Body of pancreas (tissue), 4 donors: ENCODE data around the gene NDUFB2. TPM values are rescaled to one million over a fixed set of nuclear protein-coding genes. Genes with fewer than 3 reads are reported as not detected.

Source experiments
- ATAC-seq: fragments of 150-250 bp; one replicate; pipeline ENCODE4 v1.9.1; 2016
- DNase-seq, 4 donors: peaks; one replicate each; pipeline ENCODE4 v3.0.0-alpha.2; 2019
- H3K27ac ChIP-seq, 4 donors: fragments of 200-600 bp; sonication (generic); 1 replicate in 3 of 4; 2 replicates in 1 of 4; pipeline versions ENCODE4 v1.5.1 to v1.6.1; 2016 to 2019; ENCODE audit warnings: mild to moderate bottlenecking in 1 of 4, mixed read lengths in 1 of 4, moderate library complexity in 1 of 4
- H3K27me3 ChIP-seq, 2 donors: fragments of 200-600 bp; sonication (generic); one replicate each; pipeline ENCODE4 v1.6.0; 2016; ENCODE audit warnings: mild to moderate bottlenecking in 1 of 2
- H3K36me3 ChIP-seq, 2 donors: fragments of 200-600 bp; sonication (generic); replicated peaks in 1 of 2; 2 replicates each; pipeline ENCODE4 v1.5.1; 2016; ENCODE audit warnings: low read depth in 2 of 2; ENCODE audit not compliant: insufficient read depth in 1 of 2
- H3K4me1 ChIP-seq: fragments of 200-600 bp; sonication (generic); one replicate; pipeline ENCODE4 v1.6.0; 2016
- H3K4me3 ChIP-seq, 2 donors: fragments of 200-600 bp; sonication (generic); 1 replicate in 1 of 2; 2 replicates in 1 of 2; pipeline ENCODE4 v1.5.1; 2016 to 2019
- H3K9me3 ChIP-seq, 3 donors: fragments of 200-600 bp; sonication (generic); 1 replicate in 2 of 3; 2 replicates in 1 of 3; pipeline ENCODE4 v1.5.1; 2016
- CTCF ChIP-seq, 7 experiments: fragments of 450-650 bp in 4 of 7; fragments of 200-600 bp in 3 of 7; sonication (generic) in 3 of 7; IDR thresholded peaks; one replicate each; pipeline ENCODE4 v1.5.1; 2016 to 2019; ENCODE audit warnings: antibody characterized with exemption in 7 of 7
- POLR2A ChIP-seq, 3 donors: fragments of 450-650 bp; IDR thresholded peaks; one replicate each; pipeline ENCODE4 v1.6.1; 2016; ENCODE audit warnings: antibody characterized with exemption in 3 of 3, mild to moderate bottlenecking in 2 of 3
- WGBS, 2 donors: methylation state at CpG; one replicate each; pipeline ENCODE4 v1.1.5; 2017; 5-methylcytosine and 5-hydroxymethylcytosine counted together
- intact Hi-C: fragments of 100-400 bp; cut with DNase I; formaldehyde crosslinking; loops from one replicate; pipeline ENCODE4 v1.15.1; 2023
- total RNA-seq, 2 donors: library from RNA; depleted of rRNA; stranded (reverse); fragments of >200 nt; gene quantifications; one replicate each; pipeline ENCODE4 v1.1.0, GENCODE V29; 2016

The NDUFB2 gene
- total RNA-seq, 2 donors from 2014 or later: 61.0 to 140 TPM

GRCh38 chr7:140724706-140725105 lies 28.2 kb downstream of the NDUFB2 start:
- Histone ChIP-seq H3K27ac (no peak overlapping the region), H3K36me3 (no peaks in the 10 kb centered on the region), H3K4me1 (no peaks in the 10 kb centered on the region), H3K4me3 (no peak overlapping the region), H3K27me3 (no peaks in the 10 kb centered on the region), H3K9me3 (no peaks in the 10 kb centered on the region)
- DNase-seq (no peak), ATAC-seq (no peak)
- intact Hi-C loops: no loop called here
- TF ChIP-seq CTCF (IDR thresholded peaks at IDR 0.05): no peak
- no peak for TF ChIP-seq POLR2A (IDR thresholded peaks at IDR 0.05)
- WGBS, 2 donors: 89 to 98% methylated on average over 1 of the region's 1 CpG

GRCh38 chr7:140726281-140726680 lies 29.8 kb downstream of the NDUFB2 start:
- no peak for DNase-seq
- Histone ChIP-seq H3K27ac (no peak overlapping the region), H3K36me3 (no peaks in the 10 kb centered on the region), H3K9me3 (no peaks in the 10 kb centered on the region), H3K27me3 (no peaks in the 10 kb centered on the region), H3K4me1 (no peaks in the 10 kb centered on the region), H3K4me3 (no peak overlapping the region)
- TF ChIP-seq POLR2A (IDR thresholded peaks at IDR 0.05) (no peak), CTCF (IDR thresholded peaks at IDR 0.05) (peak in 3 of 7 experiments; percentile 7 to 21 (median 16))
- intact Hi-C loops: no loop called here
- no peak for ATAC-seq
- 73 to 74% methylated on average over 2 of the region's 2 CpGs for WGBS, 2 donors

GRCh38 chr7:140732416-140732815 lies 35.9 kb downstream of the NDUFB2 start:
- H3K27ac ChIP-seq: no peak overlapping the region
- no peaks in the 10 kb centered on the region for H3K36me3 ChIP-seq
- DNase-seq: no peak
- H3K27me3 ChIP-seq: no peaks in the 10 kb centered on the region
- 86 to 94% methylated on average over 2 of the region's 2 CpGs for WGBS, 2 donors
- no peak overlapping the region for H3K4me3 ChIP-seq
- TF ChIP-seq POLR2A (IDR thresholded peaks at IDR 0.05) (no peak), CTCF (IDR thresholded peaks at IDR 0.05) (no peak)
- H3K9me3 ChIP-seq: no peaks in the 10 kb centered on the region
- ATAC-seq: no peak
- no peaks in the 10 kb centered on the region for H3K4me1 ChIP-seq
- intact Hi-C loops: no loop called here

- Histone ChIP-seq H3K27ac (no peak overlapping the region), H3K4me1 (no peaks in the 10 kb centered on the region), H3K27me3 (no peaks in the 10 kb centered on the region), H3K36me3 (peaks cover 0 to 3% of the 10 kb centered on the region in 2 donors), H3K4me3 (no peak overlapping the region), H3K9me3 (no peaks in the 10 kb centered on the region)
- intact Hi-C loops: no loop called here
- ATAC-seq: no peak
- whole genome bisulfite sequencing, 2 donors: 57 to 61% methylated on average over 2 of the region's 2 CpGs
- DNase-seq: no peak
- TF ChIP-seq POLR2A (IDR thresholded peaks at IDR 0.05) (no peak), CTCF (IDR thresholded peaks at IDR 0.05) (no peak)
Observed at GRCh38 chr7:140734096-140734495, 37.6 kb downstream of the NDUFB2 start.

- TF ChIP-seq CTCF (IDR thresholded peaks at IDR 0.05) (no peak), POLR2A (IDR thresholded peaks at IDR 0.05) (no peak)
- intact Hi-C loops: no loop called here
Observed at GRCh38 chr7:140734729-140735128, 38.2 kb downstream of the NDUFB2 start.

More at GRCh38 chr7:140734729-140735128, 38.2 kb downstream of the NDUFB2 start:
- H3K9me3 ChIP-seq: no peaks in the 10 kb centered on the region
- no peaks in the 10 kb centered on the region for H3K27me3 ChIP-seq
- WGBS, 2 donors: 94 to 100% methylated on average over 2 of the region's 2 CpGs
- ATAC-seq: no peak
- H3K4me3 ChIP-seq: no peak overlapping the region
- peaks cover 0 to 3% of the 10 kb centered on the region in 2 donors for H3K36me3 ChIP-seq
- no peak for DNase-seq
- H3K4me1 ChIP-seq: no peaks in the 10 kb centered on the region
- H3K27ac ChIP-seq: no peak overlapping the region
